GM19099 (cell line): ENCODE results near the gene SLC24A3.

Experiments
- POLR2A ChIP-seq: IDR thresholded peaks from 3 replicates; pipeline ENCODE4 v1.6.1; 2011; ENCODE audit warnings: low read depth; ENCODE audit not compliant: insufficient read length; ENCODE audit errors: extremely low read depth

SLC24A3 gene

DNA sequence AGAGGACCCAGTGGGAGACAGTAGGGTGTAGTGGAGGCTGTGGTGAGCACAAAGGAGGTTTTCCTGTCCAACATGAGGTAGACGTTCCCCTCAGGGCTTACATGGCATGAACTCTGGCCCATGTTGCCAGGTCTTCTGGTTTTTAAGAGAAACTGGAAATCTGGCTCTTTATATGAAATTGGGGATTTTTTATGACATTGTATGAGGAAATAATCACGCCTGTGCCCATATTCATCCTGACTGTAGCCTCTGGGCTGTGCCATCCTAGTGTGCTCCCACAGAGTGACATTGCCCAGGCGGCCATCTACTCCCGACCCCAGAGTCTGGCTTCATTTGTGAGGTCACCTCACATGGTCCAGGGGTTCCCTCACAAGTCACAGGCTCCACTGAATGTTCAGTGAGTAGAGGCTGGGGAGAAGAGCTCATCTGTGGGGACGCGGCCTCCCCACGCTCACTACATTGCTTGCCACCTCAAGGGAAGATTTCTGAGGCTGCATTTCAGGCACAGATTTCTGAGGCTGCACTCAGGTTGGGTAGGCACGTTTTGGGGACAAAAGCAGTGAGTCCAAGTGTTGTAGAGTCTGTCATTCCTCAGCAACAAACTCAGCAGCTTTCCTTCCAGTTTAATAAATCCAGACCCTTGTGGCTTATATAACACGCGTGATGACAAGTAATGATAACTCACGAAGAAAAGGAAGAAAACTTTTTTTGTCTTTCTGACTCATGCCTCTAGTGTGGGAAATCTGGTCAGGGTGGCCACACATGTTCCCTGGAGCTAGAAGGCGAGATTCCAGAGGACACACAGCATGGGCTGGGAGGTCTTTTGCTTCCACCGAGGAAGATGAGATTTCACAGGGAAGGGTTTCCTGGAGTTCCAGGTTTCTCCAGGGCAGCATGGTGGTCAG is 41.7 kb downstream of the SLC24A3 start:
- TF ChIP-seq POLR2A = no peak

DNA sequence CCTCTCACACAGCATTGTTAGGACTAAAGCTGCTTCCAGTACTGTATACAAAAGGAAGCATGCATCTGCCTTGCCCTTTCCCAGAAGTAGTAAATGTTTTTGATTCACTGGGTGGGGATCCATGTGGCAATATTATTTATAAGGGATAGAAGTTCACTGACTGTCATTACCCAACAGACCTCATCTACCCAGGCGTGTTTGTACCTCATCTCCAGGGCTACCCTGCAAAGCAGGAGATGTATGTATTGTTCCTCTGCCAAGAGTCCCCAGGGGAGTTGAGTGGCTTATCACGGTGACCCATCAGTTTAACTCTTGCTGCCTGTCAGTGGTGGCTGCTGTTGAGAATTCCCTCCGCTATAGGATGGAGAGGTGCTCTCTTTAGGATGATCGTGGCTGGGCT is 42.5 kb downstream of the SLC24A3 start:
- no peak for TF ChIP-seq POLR2A

DNA sequence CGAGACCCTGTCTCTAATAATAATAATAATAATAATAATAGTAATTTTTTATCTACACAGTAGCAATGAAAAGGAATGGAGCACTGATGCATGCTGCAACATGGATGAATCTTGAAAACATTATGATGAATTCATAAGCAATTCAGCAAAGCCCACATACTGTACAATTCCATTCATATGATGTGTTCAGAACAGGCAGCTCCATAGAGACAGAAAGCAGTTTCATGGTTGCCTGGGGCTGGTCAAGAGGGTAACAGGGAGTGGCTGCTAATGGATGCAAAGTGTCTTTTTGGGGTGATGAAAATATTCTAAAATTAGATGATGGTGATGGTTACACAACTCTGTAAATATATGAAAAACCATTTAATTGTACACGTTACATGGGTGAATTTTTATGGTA is 43.6 kb downstream of the SLC24A3 start:
- TF ChIP-seq POLR2A = no peak

DNA sequence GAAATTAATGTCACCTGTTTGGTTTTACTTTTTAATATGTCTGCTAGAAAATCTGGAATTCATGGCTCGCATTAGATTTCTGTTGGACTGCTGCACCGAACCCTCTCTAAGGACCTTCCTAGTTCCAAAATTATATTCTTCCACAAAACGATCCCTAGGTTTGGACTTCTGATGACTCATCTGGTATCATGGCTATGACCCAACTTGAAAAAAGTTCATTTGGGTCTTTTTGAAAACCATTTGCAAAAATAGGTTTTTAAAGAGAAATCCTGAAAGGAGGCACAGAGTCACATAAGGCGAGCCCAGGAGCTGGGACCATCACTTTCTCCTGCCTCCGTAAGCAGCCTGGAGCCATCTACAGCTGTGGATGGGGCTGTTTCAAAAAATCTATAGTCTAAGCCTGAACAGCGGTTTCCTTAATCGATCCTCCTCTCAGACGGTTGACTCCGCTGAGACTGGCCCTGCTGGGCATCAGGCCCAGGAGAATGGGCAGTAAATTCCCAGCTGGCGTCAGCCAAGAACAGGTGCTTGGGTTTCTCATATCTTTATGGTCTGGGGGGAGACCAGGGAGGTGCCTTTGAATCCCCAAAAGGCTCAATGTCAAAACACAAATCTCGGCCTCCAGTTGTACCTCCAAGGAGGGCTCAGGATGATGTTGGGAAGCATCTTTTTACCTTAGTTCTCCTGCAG is 44.6 kb downstream of the SLC24A3 start:
- TF ChIP-seq POLR2A = no peak

DNA sequence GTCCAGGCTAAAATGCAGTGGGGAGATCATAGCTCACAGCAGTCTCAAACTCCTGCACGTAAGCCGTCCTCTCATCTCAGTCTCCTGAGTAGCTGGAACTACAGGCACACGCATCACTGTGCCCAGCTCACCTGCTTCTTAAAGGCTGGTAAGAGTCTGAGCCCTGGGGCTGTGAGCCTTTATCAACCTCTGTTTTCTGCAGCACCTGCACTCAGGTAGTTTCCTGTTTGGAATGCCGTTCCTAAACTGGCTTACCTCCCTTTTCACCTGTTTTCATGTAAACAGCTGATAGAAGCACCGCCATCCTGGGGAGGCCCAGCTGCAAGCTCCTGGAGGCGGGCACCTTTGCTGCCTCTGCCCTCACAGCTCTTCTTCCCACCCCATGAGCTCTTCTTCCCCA is 45.4 kb downstream of the SLC24A3 start:
- TF ChIP-seq POLR2A = no peak

DNA sequence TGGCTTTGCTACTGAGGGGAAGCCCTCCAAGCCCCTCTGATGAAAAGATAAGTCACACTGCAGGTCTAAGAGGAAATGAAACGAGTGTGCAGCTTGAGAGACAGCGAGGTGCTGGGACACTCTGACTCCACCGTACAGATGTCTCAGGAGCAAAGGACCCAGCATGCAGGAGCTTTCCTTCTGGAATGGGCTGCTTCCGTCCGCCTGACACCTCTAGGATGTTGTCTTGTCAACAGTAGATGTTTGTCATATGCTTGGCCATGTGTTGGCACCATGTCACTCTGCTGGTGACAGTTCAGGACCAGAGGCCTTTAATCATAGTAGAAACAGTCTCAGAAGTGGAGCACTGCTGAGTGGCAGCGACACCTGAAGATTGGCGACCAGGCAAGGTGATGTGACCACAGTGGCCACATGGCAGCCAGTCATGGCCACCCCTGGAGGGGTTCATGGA is 46.7 kb downstream of the SLC24A3 start:
- TF ChIP-seq POLR2A = no peak

DNA sequence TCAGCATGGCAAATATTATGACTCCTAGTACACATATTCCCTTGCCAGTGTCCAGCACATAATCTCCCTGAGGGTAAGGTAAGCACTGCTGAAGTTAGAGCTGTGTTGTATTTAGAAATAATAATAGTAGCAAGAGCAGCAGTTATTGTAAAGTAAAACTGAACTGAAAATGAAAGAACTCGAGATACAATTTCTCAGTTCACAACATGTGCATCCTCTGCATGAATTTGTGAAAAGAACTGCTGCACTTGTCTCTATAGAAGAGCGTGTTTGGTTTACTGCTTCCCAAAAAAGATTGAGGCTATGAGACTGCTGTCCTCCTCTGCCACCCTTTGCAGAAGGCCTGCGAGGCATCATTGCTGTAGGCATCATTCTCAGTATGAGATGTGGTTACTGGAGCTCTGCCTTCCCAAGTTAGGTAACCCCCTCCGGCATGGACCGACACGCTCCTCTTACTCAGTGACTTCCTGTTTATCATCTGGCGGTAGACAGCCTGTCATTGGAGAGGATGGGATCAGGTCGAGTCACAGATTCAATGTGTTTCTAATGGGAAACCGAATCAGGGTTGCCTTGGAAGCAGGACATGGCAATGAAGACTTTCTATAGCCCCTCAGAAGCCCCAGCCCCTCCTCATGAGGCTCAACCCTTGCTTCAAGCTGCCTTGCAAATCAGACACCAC is 48.1 kb downstream of the SLC24A3 start:
- no peak for TF ChIP-seq POLR2A

DNA sequence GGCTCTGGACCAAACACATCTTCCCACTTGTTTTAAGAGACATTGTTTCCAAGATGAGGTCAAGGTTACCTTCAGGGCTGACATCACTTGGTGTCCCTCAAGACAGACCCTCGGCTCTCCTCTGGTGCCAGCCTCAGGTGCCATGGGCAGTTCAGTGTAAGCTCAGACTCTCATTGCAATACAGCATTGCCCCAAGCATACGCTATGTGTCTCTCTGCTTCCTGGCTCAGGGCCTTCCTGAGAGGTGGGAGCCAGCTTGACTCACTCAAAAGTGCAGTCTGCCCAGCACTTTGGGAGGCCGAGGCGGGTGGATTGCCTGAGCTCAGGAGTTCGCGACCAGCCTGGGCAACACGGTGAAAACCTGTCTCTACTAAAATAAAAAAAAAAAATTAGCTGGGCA is 51.7 kb downstream of the SLC24A3 start:
- no peak for TF ChIP-seq POLR2A

DNA sequence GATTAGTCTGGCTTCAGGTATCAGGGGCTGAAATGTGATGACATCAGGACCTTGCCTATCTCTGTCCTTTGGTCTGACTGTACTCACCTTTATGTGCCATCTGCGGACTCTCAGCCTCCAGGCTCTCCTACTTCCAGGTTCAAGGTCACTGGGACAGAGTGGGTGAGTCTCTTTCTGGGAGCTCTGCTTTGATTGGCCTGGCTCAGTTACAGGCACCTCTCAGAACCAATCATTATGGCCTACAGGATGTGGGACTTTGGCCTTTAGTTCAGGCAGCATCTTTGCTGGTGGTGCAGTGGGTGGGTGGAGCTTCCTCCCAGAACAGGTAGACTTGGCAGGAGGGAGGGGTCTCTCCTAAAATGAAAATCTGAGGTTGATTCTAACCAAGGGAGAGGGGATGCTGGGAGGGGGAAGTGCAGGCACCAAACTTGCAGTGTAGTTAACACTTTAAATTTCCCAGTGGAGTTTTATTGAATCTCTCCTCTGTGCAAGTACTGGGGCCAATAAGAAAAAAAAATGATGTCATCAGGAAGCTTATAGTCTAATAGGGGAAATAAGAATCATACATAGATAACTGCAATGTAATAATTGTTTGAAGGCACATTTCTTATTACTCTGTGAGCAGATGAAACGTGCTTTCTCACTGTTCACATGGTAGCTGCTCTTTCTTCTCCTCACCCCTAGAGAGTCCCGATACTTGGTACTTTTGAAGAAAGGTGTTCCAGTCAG is 53.4 kb downstream of the SLC24A3 start:
- no peak for TF ChIP-seq POLR2A

DNA sequence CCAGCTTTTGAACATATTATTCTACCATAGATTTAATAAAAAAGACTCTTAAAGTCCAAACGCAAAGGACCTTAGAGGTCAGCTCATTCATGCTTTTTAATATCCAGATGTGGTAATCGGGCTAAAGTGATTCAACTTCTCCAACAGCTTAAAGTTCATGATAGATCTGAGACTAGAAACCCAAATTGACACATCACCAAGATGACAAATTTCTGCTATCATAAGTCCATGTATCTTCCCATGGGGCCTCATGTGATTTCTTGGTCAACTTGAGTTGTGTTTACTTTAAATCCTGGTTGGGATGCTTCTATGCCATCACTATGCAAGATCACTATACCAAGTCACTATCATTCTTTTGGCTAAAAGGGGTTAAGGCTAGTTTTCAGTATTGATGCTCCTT is 56.0 kb downstream of the SLC24A3 start:
- no peak for TF ChIP-seq POLR2A

DNA sequence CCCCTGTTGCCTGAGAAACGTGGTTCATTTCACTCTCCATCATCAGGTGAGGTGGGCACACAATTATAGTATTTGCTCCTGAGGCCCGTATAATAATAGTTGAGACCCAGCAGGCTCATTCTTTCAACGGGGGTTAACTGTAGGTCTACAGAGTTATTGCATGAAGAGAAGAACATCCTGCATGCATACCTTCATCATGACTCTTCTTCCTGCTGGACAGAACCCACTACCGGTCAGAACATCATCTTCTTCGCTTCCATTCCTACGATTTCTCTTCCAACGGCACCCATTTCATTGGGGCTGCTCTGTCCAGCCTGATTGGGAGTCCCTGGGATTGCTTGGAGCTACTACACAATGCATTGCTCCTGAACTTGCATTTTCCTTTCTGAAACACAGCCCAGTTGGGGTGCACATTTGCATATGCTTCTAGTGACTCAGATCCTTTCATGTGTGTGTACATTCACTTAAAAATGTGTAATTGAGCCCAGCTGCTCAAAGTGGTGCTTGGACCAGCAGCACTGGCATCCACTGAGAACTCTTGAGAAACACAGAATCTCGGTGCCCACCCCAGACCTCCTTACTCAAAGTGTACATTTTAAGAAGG is 57.4 kb downstream of the SLC24A3 start:
- no peak for TF ChIP-seq POLR2A

DNA sequence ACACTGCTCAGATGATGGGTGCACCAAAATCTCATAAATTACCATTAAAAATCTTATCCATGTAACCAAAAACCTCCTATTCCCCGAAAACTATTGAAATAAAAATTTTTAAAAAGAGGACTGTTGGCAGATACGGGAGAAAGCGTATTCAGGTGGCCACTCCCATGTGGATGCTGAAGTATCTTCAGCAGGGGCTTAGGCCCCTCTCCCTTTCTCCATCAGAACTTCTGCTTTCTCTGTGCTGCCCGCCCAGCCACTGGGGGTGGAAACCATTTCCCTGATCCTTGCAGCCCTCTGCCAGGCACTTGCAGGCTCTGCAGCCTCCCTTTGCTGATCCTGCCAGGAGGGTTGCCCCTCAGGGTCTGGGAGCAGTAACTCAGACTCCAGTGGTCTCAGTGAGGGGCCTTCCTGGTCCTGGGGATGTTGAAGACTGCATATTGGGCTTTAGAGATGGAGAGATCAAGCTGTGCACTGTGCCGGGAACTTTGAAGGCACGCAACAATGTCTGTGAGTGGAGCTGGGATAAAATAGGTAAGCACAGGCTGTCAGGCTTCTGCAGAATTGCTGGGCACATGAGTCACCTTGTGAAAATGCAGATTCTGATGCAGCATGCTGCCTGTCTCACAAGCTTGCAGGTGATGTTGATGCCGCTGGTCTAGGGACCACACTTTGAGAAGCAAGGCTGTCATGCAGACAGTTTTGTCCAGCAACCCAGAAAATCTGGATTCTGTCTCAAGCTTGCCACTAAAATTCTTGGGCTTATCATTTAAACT is 59.6 kb downstream of the SLC24A3 start:
- TF ChIP-seq POLR2A = no peak

DNA sequence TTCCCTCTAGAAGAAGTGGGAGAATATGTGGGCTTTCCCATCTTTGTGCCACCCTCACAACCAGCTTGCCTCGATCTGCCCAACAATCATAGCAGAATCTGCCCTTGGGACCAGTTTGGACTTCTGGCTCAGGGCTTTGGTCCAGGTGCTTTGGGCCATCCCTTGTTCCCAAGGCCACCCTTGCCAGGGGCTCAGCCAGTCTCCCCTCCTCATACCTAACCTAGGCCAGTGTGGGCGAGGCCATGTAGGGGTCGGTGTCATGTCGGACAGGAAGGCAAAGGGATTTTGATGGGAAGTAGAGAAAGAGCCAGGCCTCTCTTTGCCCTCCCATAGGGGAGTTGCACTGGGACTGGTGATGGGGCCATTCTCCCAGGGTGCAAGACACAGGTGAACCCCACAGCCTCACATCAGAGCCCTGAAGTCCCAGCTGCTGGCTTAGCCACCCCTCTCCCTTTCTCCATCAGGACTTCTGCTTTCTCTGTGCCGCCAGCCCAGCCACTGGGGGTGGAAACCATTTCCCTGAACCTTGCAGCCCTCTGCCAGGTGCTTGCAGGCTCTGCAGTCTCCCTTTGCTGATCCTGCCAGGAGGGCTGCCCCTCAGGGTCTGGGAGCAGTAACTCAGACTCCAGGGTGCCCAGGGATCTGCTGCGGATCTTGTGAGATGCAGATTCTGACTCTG is 60.7 kb downstream of the SLC24A3 start:
- no peak for TF ChIP-seq POLR2A

DNA sequence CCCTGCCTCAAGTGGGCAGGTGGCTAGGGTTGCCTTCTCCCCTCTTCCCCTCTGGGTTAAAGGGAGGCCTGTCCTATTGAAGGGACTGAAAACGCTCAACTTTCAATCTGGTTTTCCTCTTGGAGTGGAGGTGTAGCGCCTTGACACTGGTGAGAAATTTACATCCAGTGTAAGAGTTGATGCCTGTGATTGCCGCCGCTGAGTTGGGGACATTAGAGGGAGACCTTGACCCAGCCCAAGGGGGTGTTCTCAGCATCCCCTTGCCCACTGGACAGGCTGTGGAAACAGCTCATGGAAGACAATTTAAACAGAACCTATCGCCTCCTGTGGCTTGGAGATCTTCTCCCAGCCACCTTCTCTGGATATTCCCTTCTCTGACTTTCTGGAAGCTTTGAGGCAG is 61.6 kb downstream of the SLC24A3 start:
- no peak for TF ChIP-seq POLR2A
